Measurements from ENCODE around the gene VIM. TPM values are rescaled to one million over a fixed set of nuclear protein-coding genes. Genes with fewer than 3 reads are reported as not detected.

Gene VIM
- total and polyA plus RNA-seq, 2 experiments from 2014 or later, result 131 to 228 TPM

GRCh38 chr10:17273403-17273802 lies 45.4 kb downstream of the VIM start:
- no peaks in the 10 kb centered on the region for H4K20me1 ChIP-seq (replicated peaks; ENCODE audit: insufficient read depth)
- no peaks in the 10 kb centered on the region for H3F3A ChIP-seq (replicated peaks; ENCODE audit: low read depth)
- no peaks in the 10 kb centered on the region for H3K36me3 ChIP-seq (ENCODE audit: insufficient read depth)
- Mint-ChIP-seq H3K36me3 (ENCODE audit: low read depth) (peaks cover 17% of the 10 kb centered on the region), H3K4me1 (no peaks in the 10 kb centered on the region), H3K27ac (no peak overlapping the region), H3K27me3 (ENCODE audit: insufficient read depth, low read depth, poor library complexity) (peaks cover 5% of the 10 kb centered on the region), H3K4me3 (no peak overlapping the region), H3K9me3 (peaks cover 32% of the 10 kb centered on the region)
- no peaks in the 10 kb centered on the region; the same call in 1 of the 2 replicates for H3K9me2 ChIP-seq (ENCODE audit: insufficient read depth)
- H3K27ac ChIP-seq (ENCODE audit: low read depth), result no peak overlapping the region
- no peak overlapping the region for H2AFZ ChIP-seq
- H3K79me2 ChIP-seq (replicated peaks; ENCODE audit: insufficient read depth), result no peaks in the 10 kb centered on the region
- no peak overlapping the region for H3K4me3 ChIP-seq
- ATAC-seq (no peak), DNase-seq (ENCODE audit: low spot score) (no peak)
- no peaks in the 10 kb centered on the region for H3K4me1 ChIP-seq (ENCODE audit: insufficient read depth)
- TF ChIP-seq ZNF114 (CRISPR knock-in tag; IDR thresholded peaks at IDR 0.05) (no peak), CTCF (conservative IDR thresholded peaks at IDR 0.05; ENCODE audit: low read depth in 2 of 2) (no peak), EZH2 (IDR thresholded peaks at IDR 0.05; ENCODE audit: low read depth, unreplicated experiment) (no peak), REST (IDR thresholded peaks at IDR 0.05; ENCODE audit: unreplicated experiment) (no peak), CREB1 (CRISPR knock-in tag; IDR thresholded peaks at IDR 0.05; ENCODE audit: low read depth) (no peak), NANOG (IDR thresholded peaks at IDR 0.05; ENCODE audit: borderline replicate concordance) (no peak), EZH2phosphoT487 (IDR thresholded peaks at IDR 0.05; ENCODE audit: unreplicated experiment) (no peak), ZNF462 (CRISPR knock-in tag; IDR thresholded peaks at IDR 0.05) (no peak), STAT1 (IDR thresholded peaks at IDR 0.05; ENCODE audit: unreplicated experiment) (no peak), JUNB (IDR thresholded peaks at IDR 0.05; ENCODE audit: unreplicated experiment) (no peak), ZNF331 (CRISPR knock-in tag; IDR thresholded peaks at IDR 0.05; ENCODE audit: low read depth) (no peak), ETS1 (IDR thresholded peaks at IDR 0.05) (no peak)
- H3K27me3 ChIP-seq (ENCODE audit: insufficient read depth), result no peaks in the 10 kb centered on the region
- no peak overlapping the region for H3K4me2 ChIP-seq
